NOMO-1 treated with DMSO at 0.1 percent for 48 hours (cell line): ENCODE results near the gene THRA.

ENCODE experiments used
- DNase-seq: peaks from one replicate; lab custom pipeline; 2025; ENCODE audit not compliant: unreplicated experiment; lab: John Stamatoyannopoulos, UW

THRA gene

GRCh38 chr17:40079545-40079944, 16.8 kb downstream of the THRA start:
- DNase-seq = no peak

- no peak for DNase-seq
These were observed 21.7 kb downstream of the THRA start for GRCh38 chr17:40084477-40084876.

GRCh38 chr17:40086150-40087044, 23.6 kb downstream of the THRA start:
- peak; percentile 17 for DNase-seq

GRCh38 chr17:40087049-40087794, 24.5 kb downstream of the THRA start:
- DNase-seq = no peak

GRCh38 chr17:40087903-40088718, 25.3 kb downstream of the THRA start:
- DNase-seq = no peak

GRCh38 chr17:40089077-40089895, 26.5 kb downstream of the THRA start:
- DNase-seq = no peak

- DNase-seq = no peak
These were observed 27.7 kb downstream of the THRA start for GRCh38 chr17:40090237-40091119.

- DNase-seq = no peak
These were observed 29.1 kb downstream of the THRA start for GRCh38 chr17:40091691-40092397.

- DNase-seq = no peak
These were observed 29.8 kb downstream of the THRA start for GRCh38 chr17:40092581-40092980.

- no peak for DNase-seq
These were observed 30.3 kb downstream of the THRA start for GRCh38 chr17:40093005-40093579.

GRCh38 chr17:40093580-40094201, 30.9 kb downstream of the THRA start:
- DNase-seq = no peak

- DNase-seq = no peak
These were observed 32.1 kb downstream of the THRA start for GRCh38 chr17:40094874-40095273.

- DNase-seq = no peak
These were observed 32.7 kb downstream of the THRA start for GRCh38 chr17:40095351-40095943.

GRCh38 chr17:40095944-40096791, 33.4 kb downstream of the THRA start:
- DNase-seq = peak; percentile 44

- no peak for DNase-seq
These were observed 34.3 kb downstream of the THRA start for GRCh38 chr17:40097087-40097486.

GRCh38 chr17:40097931-40098845, 35.4 kb downstream of the THRA start:
- DNase-seq = no peak
